DND-41 (cell line): ENCODE measurements around the gene RASL11B.

Source experiments
- ATAC-seq: fragments of 200-7000 bp; cut with Tn5 transposase; 3 replicates; pipeline ENCODE4 v1.9.1; 2021; ENCODE audit warnings: low read depth; ENCODE audit not compliant: insufficient read depth
- DNase-seq: peaks from one replicate; pipeline ENCODE4 v3.0.0-alpha.2; 2020
- H2AFZ ChIP-seq: 2 replicates; pipeline ENCODE4 v1.6.0; 2012; ENCODE audit warnings: low read depth, low read length
- H3K27ac ChIP-seq: 2 replicates; pipeline ENCODE4 v1.5.1; 2012; ENCODE audit warnings: low read length, inconsistent platforms
- H3K27me3 ChIP-seq: fragments of 200-600 bp; sonication (generic); 2 replicates; pipeline ENCODE4 v1.6.0; 2012; ENCODE audit warnings: low read length, mild to moderate bottlenecking, inconsistent platforms; ENCODE audit not compliant: insufficient read depth, poor library complexity
- H3K36me3 ChIP-seq: 2 replicates; pipeline ENCODE4 v1.5.1; 2012; ENCODE audit warnings: low read length, inconsistent platforms; ENCODE audit not compliant: insufficient read depth
- H3K4me1 ChIP-seq: 2 replicates; pipeline ENCODE4 v1.5.1; 2012; ENCODE audit warnings: mild to moderate bottlenecking, low read length; ENCODE audit not compliant: insufficient read depth
- H3K4me2 ChIP-seq: 2 replicates; pipeline ENCODE4 v1.6.0; 2012; ENCODE audit warnings: mild to moderate bottlenecking, moderate library complexity, low read length, inconsistent platforms; ENCODE audit not compliant: insufficient read depth
- H3K4me3 ChIP-seq, 2 experiments: fragments of 200-600 bp in 1 of 2; shearing (Covaris generic) in 1 of 2; 2 replicates each; pipeline ENCODE4 v1.5.1; 2012 to 2016; ENCODE audit warnings: inconsistent platforms in 2 of 2, low read length in 2 of 2, mild to moderate bottlenecking in 2 of 2, low read depth in 1 of 2, moderate library complexity in 1 of 2
- H3K79me2 ChIP-seq: 2 replicates; pipeline ENCODE4 v1.6.0; 2012; ENCODE audit warnings: low read length, inconsistent platforms; ENCODE audit not compliant: insufficient read depth
- H3K9ac ChIP-seq: 2 replicates; pipeline ENCODE4 v1.6.0; 2012; ENCODE audit warnings: low read depth, mild to moderate bottlenecking, inconsistent platforms, low read length, moderate library complexity
- H3K9me3 ChIP-seq: 2 replicates; pipeline ENCODE4 v1.5.1; 2012; ENCODE audit warnings: low read length, moderate library complexity, mild to moderate bottlenecking, inconsistent platforms; ENCODE audit not compliant: insufficient read depth, severe bottlenecking
- H4K20me1 ChIP-seq: 2 replicates; pipeline ENCODE4 v1.6.0; 2012; ENCODE audit warnings: low read length; ENCODE audit not compliant: insufficient read depth
- CTCF ChIP-seq: IDR thresholded peaks from 2 replicates; pipeline ENCODE4 v1.5.1; 2012; ENCODE audit warnings: borderline replicate concordance, low read length, moderate library complexity, mild to moderate bottlenecking; ENCODE audit not compliant: poor library complexity, severe bottlenecking; ENCODE audit errors: extremely low read depth
- EZH2 ChIP-seq: IDR thresholded peaks from 3 replicates; pipeline ENCODE4 v1.6.1; 2012; ENCODE audit warnings: borderline replicate concordance, low read depth, mild to moderate bottlenecking, moderate library complexity, low read length, inconsistent platforms; ENCODE audit not compliant: severe bottlenecking

Gene RASL11B

GRCh38 chr4:52884994-52885393 lies 22.9 kb downstream of the RASL11B start:
- TF ChIP-seq EZH2 (no peak), CTCF (no peak)

GRCh38 chr4:52889354-52889753 lies 27.2 kb downstream of the RASL11B start:
- no peak overlapping the region for H3K4me2 ChIP-seq
- H3K9me3 ChIP-seq, result peaks cover 16% of the 10 kb centered on the region
- no peak overlapping the region for H3K4me3 ChIP-seq
- H3K4me1 ChIP-seq, result peaks cover 4% of the 10 kb centered on the region; the same call in 1 of the 2 replicates
- TF ChIP-seq CTCF (no peak), EZH2 (no peak)
- H3K36me3 ChIP-seq, result peaks cover 20% of the 10 kb centered on the region; the same call in 1 of the 2 replicates
- DNase-seq (no peak), ATAC-seq (no peak)
- no peak overlapping the region for H2AFZ ChIP-seq
- no peak overlapping the region for H3K9ac ChIP-seq
- no peaks in the 10 kb centered on the region for H4K20me1 ChIP-seq
- no peaks in the 10 kb centered on the region for H3K79me2 ChIP-seq
- H3K27me3 ChIP-seq, result no peaks in the 10 kb centered on the region
- H3K27ac ChIP-seq, result no peak overlapping the region

More at GRCh38 chr4:52884994-52885393, 22.9 kb downstream of the RASL11B start:
- H4K20me1 ChIP-seq, result no peaks in the 10 kb centered on the region
- H3K36me3 ChIP-seq, result peaks cover 20% of the 10 kb centered on the region; the same call in 1 of the 2 replicates
- H3K4me1 ChIP-seq, result peaks cover 8% of the 10 kb centered on the region
- peaks cover 16% of the 10 kb centered on the region for H3K9me3 ChIP-seq
- H3K27me3 ChIP-seq, result no peaks in the 10 kb centered on the region
- no peaks in the 10 kb centered on the region for H3K79me2 ChIP-seq
- H3K4me3 ChIP-seq, result no peak overlapping the region
- ATAC-seq (no peak), DNase-seq (no peak)
- H2AFZ ChIP-seq, result no peak overlapping the region
- H3K4me2 ChIP-seq, result no peak overlapping the region
- H3K27ac ChIP-seq, result no peak overlapping the region
- no peak overlapping the region for H3K9ac ChIP-seq

GRCh38 chr4:52889778-52890520 lies 27.8 kb downstream of the RASL11B start:
- Histone ChIP-seq H2AFZ (no peak overlapping the region), H3K27ac (no peak overlapping the region), H3K27me3 (no peaks in the 10 kb centered on the region), H4K20me1 (no peaks in the 10 kb centered on the region), H3K79me2 (no peaks in the 10 kb centered on the region), H3K9me3 (peaks cover 16% of the 10 kb centered on the region), H3K4me1 (peaks cover 10% of the 10 kb centered on the region; the same call in 1 of the 2 replicates), H3K36me3 (peaks cover 20% of the 10 kb centered on the region; the same call in 1 of the 2 replicates), H3K4me2 (no peak overlapping the region), H3K9ac (no peak overlapping the region), H3K4me3 (no peak overlapping the region)
- no peak for ATAC-seq
- no peak for TF ChIP-seq CTCF
- no peak for TF ChIP-seq EZH2
- no peak for DNase-seq
